C4-2B (cell line): ENCODE results near the gene PLA2G2D.

Experiments
- H3K27ac ChIP-seq: fragments of 450-650 bp; 2 replicates; pipeline ENCODE4 v1.5.1; 2017
- ZFX ChIP-seq: fragments of 450-650 bp; IDR thresholded peaks from 2 replicates; pipeline ENCODE4 v1.6.1; 2017
- TF ChIP-seq, protein P1 (sequence below): fragments of 450-650 bp; conservative IDR thresholded peaks from 2 replicates; pipeline ENCODE4 v1.5.1; 2017; ENCODE audit warnings: mild to moderate bottlenecking

Gene PLA2G2D

GRCh38 chr1:20093303-20093702 is 26.0 kb downstream of the PLA2G2D start:
- TF ChIP-seq ZFX, result no peak
- TF ChIP-seq, protein P1, sequence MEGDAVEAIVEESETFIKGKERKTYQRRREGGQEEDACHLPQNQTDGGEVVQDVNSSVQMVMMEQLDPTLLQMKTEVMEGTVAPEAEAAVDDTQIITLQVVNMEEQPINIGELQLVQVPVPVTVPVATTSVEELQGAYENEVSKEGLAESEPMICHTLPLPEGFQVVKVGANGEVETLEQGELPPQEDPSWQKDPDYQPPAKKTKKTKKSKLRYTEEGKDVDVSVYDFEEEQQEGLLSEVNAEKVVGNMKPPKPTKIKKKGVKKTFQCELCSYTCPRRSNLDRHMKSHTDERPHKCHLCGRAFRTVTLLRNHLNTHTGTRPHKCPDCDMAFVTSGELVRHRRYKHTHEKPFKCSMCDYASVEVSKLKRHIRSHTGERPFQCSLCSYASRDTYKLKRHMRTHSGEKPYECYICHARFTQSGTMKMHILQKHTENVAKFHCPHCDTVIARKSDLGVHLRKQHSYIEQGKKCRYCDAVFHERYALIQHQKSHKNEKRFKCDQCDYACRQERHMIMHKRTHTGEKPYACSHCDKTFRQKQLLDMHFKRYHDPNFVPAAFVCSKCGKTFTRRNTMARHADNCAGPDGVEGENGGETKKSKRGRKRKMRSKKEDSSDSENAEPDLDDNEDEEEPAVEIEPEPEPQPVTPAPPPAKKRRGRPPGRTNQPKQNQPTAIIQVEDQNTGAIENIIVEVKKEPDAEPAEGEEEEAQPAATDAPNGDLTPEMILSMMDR, result no peak

GRCh38 chr1:20090641-20091040 is 28.7 kb downstream of the PLA2G2D start:
- no peak overlapping the region for H3K27ac ChIP-seq
- TF ChIP-seq, protein P1, result no peak
- no peak for TF ChIP-seq ZFX

More at GRCh38 chr1:20093303-20093702, 26.0 kb downstream of the PLA2G2D start:
- H3K27ac ChIP-seq, result no peak overlapping the region

DNA sequence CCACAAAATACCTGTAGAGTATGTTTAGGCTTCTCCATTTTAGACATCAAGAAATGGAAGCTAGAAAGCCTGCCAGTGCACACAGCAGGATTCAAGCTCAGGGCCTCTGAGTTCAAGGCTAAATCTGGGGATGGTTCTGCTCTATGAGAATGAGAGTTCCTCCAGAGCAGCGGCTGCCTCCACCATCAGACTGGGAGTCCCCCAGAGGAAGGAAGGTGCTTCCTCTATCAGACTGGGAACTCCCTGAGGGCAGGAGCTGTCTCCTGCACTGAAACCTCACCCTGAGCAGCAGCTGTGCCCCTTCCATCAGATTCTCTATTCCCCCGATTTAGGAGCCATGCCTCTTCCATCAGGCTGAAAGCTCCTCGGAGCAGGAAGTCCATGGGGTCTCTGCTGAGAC is 29.2 kb downstream of the PLA2G2D start:
- TF ChIP-seq ZFX, result no peak
- TF ChIP-seq, protein P1, result no peak

DNA sequence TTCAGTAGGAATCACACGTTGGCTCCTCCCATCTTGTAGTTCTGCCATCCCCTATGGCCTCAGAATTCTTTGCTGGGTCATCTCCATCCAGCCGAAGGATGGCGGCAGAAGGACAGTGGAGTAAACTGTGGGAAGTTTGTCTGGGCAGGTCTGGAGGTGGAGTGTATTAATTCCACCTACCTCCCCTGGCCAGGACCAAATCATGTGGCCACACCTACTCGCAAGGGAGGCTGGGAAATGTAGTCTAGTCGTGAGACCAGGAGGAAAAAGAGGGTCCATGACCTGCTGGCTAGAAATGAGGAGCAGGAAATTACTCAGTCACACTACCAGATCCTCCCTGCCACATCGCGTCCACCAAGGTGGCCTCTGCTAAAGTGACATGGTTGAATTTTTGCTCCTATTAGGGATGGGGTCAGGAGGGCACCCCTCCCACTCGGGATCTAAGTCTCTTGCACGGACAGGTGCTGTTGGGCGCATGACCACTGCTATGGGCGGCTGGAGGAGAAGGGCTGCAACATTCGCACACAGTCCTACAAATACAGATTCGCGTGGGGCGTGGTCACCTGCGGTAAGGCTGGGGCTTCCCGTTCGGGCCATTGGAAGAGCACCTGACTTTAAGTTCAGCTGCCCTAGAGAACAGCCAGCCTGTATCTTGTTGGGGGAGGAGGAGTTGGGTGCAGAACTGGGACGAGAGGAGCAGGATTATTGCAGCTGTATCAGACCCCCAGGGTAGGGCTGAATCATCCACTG is 29.8 kb downstream of the PLA2G2D start:
- no peak for TF ChIP-seq ZFX
- TF ChIP-seq, protein P1, result no peak
- H3K27ac ChIP-seq, result no peak overlapping the region

More for the DNA sequence above, 29.2 kb downstream of the PLA2G2D start:
- no peak overlapping the region for H3K27ac ChIP-seq

DNA sequence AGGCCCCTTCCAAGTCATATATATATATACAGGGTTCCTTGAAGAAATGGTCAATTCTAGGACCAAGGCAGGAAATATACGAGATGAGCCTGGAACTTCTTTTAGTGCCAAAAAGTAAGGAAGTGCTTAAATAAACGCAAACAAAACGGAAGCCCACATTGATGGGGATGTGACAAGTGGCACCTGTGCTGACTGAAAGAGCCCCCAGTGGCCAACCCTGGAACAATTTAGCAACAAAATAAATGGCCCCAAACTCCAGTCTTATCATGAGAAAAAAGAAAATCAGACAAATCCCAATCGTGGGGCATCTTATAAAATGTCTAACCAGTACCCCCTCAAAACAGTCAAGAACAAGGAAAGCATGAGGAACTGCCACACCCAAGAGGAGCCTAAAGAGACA is 31.7 kb downstream of the PLA2G2D start:
- TF ChIP-seq ZFX, result no peak
- TF ChIP-seq, protein P1, result no peak; the same call in 1 of the 2 replicates
- H3K27ac ChIP-seq, result no peak overlapping the region

GRCh38 chr1:20086800-20087199 is 32.5 kb downstream of the PLA2G2D start:
- no peak overlapping the region for H3K27ac ChIP-seq
- TF ChIP-seq, protein P1, result no peak
- no peak for TF ChIP-seq ZFX

DNA sequence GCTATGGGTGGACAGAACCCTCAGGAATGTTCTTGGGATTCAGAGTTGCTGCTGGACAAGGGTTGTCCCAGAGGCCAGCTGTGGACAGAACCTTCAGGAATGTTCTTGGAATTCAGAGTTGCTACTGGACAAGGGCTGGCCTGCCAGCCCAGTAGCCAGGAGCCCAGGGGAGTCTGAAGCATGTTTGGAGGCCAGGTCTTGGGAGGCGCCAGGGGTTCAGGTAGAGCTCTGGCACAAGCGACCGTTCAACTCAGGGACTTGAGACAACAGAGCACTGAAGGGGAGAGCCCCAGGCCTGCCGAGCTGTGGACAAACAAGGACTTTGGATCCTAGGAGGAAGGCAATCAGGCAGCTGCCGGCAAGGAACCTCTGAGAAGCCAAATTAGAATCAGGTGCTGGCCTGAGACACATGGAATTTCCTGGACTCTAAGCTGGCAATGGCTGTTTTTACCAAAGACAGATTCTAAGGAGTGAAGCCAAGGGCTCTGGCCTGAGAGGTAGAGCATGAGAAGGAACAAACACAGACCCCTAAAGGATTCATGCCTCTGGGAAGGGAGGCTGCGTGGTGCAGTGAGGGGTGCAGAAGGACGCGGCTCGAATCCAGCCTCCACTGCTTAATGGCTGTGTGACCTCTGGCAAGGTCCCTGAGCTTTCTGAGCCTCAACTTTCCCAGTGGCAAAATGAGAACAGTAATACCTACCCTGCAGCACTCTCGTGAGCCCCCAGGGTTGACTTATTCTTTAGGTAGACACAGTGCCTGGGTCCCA is 36.0 kb downstream of the PLA2G2D start:
- TF ChIP-seq, protein P1, result no peak
- no peak for TF ChIP-seq ZFX
- H3K27ac ChIP-seq, result no peak overlapping the region
